ENCODE measurements around the gene PRMT1.
"Not testable (repeated sequence)": the region's sequence is repeated elsewhere in the genome, so short reads cannot be mapped to it uniquely, and the experiment has no call there.

DNA sequence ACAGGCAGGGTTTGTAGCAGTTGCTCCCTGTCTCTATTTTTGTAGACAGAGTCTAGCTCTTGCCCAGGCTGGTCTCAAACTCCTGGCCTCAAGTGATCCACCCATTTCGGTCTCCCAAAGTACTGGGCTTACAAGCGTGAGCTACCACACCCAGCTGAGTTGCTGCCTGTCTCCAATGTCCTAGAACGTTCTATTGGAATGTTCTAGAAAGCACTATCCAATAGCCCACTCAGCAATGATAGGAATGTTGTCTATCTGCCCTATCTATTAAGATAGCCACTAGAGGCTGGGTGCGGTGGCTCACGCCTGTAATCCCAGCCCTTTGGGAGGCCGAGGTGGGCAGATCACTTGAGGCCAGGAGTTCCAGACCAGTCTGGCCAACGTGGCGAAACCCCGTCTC lies 43.8 kb upstream of the PRMT1 start:
- not testable (repeated sequence) for TF ChIP-seq CTCF, POLR2A (IDR thresholded peaks at IDR 0.05)
